AG09319 (cell line): ENCODE results near the gene TMTC1.

Source experiments
- DNase-seq: peaks from one replicate; pipeline ENCODE4 v3.0.0-alpha.2; 2010; ENCODE audit warnings: low read depth; ENCODE audit errors: extremely low read depth
- CTCF ChIP-seq: IDR thresholded peaks from 2 replicates; pipeline ENCODE4 v1.5.1; 2011; ENCODE audit warnings: low read depth, mild to moderate bottlenecking, inconsistent platforms, low read length, moderate library complexity

Gene TMTC1

GRCh38 chr12:29692237-29692636 lies 91.5 kb downstream of the TMTC1 start:
- no peak for TF ChIP-seq CTCF
- DNase-seq: no peak

GRCh38 chr12:29691161-29691854 lies 92.4 kb downstream of the TMTC1 start:
- no peak for TF ChIP-seq CTCF

GRCh38 chr12:29690728-29691127 lies 93.0 kb downstream of the TMTC1 start:
- no peak for TF ChIP-seq CTCF
- no peak for DNase-seq

More at GRCh38 chr12:29691161-29691854, 92.4 kb downstream of the TMTC1 start:
- no peak for DNase-seq

GRCh38 chr12:29688914-29689313 lies 94.8 kb downstream of the TMTC1 start:
- DNase-seq: no peak
- TF ChIP-seq CTCF: no peak

- DNase-seq: no peak
- TF ChIP-seq CTCF: no peak
Measured at GRCh38 chr12:29682088-29682487, 101.7 kb downstream of the TMTC1 start.

- DNase-seq: no peak
- TF ChIP-seq CTCF: no peak
Measured at GRCh38 chr12:29681370-29681769, 102.4 kb downstream of the TMTC1 start.

- no peak for TF ChIP-seq CTCF
- no peak for DNase-seq
Measured at GRCh38 chr12:29676676-29677075, 107.1 kb downstream of the TMTC1 start.
